HG02759 (cell line): ENCODE data around the gene ELMO3.

ENCODE experiments used
- ATAC-seq: cut with Tn5 transposase; IDR thresholded peaks from one replicate; pipeline ENCODE4 v1.9.1; 2021; ENCODE audit warnings: mild to moderate bottlenecking, moderate library complexity; ENCODE audit not compliant: unreplicated experiment

Gene ELMO3

DNA sequence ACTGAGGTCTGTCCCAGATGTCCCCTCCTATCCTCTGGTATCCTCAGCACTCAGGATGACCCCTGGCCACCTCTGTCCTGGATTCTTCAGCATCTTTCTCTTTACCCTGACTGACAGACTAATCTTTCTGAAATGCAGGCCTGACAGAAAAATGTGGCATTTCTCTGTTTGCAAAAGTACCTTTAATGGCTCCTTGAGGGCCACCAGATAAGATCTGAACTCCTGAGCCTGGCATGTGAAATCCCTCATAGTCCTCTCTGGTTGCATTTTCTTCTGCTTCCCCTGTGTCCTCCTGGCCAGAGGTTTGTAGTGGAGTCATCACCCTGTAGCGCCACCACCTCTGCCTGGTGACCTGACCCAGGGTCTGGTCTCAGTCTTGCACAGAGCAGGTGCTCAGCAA, 2.0 kb upstream of the ELMO3 start:
- no peak for ATAC-seq

DNA sequence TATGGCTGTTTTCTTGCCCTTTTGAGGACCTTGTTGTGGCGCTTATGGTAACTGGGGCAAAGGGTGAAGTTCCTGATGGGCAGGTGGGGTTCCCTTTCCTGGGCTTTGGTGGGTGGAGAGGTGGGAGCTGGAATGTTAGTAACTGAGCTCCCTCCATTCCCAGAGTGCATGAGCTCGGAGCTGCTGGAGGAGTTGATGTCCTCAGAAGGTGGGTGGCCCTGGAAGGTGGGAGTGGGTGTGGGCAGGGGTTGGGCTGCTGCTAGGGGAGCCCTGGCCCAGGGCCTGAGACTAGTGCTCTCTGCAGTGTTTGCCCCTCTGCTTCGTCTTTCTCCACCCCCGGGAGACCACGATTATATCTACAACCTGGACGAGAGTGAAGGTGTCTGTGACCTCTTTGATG, 1.2 kb upstream of the ELMO3 start:
- no peak for ATAC-seq

DNA sequence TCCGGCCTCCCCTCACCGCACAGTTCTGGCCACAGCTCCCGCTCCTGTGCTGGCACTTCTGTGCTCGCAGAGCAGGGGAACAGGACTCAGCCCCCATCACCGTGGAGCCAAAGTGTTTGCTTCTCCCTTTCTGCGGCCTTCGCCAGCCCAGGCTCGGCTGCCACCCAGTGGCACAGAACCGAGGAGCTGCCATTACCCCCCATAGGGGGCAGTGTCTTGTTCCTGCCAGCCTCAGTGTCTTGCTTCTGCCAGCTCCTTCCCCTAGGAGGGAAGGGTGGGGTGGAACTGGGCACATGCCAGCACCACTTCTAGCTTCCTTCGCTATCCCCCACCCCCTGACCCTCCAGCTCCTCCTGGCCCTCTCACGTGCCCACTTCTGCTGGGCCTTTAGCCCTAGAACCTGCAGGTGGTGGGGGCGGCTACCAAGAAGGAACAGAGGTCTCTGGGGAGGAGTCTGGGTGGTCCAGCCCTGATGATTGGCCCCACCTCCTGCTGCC, 645 bp upstream of the ELMO3 start:
- ATAC-seq, result no peak

DNA sequence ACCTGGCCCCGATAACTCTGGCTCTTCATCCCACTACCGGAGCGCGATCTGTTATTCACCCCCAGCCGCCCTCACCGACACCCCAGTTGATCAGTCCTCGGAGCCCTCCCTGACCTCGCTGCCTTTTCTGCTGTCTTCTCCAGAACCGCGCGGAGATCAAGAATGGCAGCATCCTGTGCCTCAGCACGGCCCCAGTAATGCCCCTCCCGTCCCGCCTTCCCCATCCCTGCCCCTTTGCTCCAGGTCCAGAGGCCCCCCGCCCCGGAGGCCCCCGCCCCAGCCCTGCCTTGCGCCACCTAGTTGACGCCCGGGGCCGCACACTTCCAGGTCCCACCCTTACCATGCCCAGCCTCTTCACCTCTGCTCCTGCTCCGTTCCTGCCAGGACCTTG, 872 bp downstream of the ELMO3 start:
- ATAC-seq, result no peak

DNA sequence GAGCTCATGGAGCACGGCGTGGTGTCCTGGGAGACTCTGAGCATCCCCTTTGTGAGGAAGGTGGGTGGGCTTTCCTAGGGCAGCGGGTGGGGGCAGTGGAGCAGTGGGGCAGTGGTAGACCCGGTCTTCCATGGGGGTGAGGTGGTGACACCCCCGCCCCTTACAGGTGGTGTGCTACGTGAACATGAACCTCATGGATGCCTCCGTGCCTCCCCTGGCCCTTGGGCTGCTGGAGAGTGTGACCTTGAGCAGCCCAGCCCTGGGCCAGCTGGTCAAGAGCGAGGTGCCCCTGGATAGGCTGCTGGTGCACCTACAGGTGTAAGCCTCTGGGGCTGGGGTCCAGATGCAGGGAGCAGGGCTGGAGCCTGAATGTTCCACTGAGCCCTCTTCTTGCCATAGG, 1.6 kb downstream of the ELMO3 start:
- ATAC-seq, result no peak

DNA sequence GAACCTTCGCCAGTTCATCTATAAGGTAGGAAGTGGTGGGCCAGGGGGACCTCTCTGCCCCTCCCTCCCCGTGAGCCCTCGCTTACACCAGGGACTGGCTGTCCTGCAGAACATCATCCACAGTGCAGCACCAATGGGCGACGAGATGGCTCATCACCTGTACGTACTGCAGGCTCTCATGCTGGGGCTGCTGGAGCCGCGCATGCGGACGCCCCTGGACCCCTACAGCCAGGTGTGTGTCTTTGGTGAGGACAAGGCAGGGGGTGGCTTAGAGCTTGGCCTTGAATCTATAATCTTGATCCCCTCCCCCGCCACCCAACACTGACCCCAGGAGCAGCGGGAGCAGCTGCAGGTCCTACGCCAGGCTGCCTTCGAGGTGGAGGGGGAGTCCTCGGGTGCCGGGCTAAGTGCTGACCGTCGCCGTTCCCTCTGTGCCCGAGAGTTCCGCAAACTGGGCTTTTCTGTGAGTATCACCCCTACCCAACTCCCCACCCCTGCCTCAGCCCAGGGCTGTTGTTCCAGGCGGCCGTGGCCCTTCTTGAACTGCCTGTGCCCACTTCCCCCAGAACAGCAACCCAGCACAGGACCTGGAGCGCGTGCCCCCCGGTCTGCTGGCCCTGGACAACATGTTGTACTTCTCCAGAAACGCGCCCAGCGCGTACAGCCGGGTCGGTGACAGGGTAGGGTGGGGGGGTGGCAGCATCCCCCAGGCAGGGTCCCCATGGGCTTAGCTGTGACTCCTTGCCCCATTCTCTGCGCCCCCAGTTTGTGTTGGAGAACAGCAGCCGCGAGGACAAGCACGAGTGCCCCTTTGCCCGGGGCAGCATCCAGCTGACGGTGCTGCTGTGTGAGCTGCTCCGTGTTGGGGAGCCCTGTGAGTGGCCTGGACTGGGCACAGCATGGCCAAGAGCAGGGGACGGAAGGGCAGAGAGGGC, 2.7 kb downstream of the ELMO3 start:
- ATAC-seq, result no peak

DNA sequence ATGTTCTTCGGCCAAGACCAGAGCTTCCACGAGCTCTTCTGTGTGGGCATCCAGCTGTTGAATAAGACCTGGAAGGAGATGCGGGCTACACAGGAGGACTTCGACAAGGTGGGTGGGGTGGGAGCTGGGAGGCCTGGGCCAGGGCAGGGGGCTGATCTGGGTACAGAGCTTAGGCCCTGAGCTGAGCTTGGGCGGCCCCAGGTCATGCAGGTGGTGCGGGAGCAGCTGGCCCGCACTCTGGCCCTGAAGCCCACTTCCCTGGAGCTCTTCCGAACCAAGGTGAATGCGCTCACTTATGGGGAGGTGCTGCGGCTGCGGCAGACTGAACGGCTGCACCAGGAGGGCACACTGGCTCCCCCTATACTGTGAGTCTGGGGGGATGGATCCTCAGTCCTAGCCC, 3.5 kb downstream of the ELMO3 start:
- no peak for ATAC-seq

DNA sequence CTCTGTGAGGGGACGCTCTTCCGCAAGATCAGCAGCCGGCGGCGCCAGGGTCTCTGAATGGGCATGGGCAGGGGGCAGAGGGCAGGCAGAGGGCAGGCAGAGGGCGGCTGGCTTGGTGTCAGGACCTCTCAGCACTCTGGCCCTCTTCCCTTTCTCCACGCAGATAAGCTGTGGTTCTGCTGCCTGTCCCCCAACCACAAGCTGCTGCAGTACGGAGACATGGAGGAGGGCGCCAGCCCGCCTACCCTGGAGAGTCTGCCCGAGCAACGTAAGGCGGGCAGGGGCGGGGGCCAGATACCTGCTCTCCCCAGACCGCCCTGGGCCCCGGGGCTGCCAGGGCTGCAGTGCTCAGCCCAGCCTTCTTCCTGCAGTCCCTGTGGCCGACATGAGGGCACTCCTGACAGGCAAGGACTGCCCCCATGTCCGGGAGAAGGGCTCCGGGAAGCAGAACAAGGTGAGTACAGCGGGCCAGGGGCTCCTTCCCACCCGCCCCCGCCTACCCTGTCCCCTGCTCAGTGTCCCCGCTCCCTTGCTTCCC, 4.1 kb downstream of the ELMO3 start:
- no peak for ATAC-seq

DNA sequence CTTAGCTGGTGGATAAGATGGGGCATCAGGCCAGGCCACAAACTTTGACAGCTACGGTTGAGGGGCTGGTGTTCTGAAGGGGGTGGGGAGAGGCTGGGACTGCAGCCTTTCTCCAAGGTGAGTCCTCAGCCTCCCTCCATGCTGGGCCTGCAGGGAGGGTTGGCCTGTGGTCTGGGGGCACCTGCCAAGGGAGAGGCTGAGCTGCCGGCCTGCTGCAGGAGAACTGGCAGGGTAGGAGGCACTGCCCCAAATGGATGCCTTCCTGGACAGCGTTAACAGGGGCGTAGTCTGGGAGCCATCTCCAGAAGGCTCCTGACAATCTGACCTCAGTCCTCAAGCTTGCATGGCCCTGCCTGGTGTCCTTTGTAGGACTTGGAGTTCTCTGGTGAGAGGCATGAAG, 5.1 kb downstream of the ELMO3 start:
- ATAC-seq, result no peak

DNA sequence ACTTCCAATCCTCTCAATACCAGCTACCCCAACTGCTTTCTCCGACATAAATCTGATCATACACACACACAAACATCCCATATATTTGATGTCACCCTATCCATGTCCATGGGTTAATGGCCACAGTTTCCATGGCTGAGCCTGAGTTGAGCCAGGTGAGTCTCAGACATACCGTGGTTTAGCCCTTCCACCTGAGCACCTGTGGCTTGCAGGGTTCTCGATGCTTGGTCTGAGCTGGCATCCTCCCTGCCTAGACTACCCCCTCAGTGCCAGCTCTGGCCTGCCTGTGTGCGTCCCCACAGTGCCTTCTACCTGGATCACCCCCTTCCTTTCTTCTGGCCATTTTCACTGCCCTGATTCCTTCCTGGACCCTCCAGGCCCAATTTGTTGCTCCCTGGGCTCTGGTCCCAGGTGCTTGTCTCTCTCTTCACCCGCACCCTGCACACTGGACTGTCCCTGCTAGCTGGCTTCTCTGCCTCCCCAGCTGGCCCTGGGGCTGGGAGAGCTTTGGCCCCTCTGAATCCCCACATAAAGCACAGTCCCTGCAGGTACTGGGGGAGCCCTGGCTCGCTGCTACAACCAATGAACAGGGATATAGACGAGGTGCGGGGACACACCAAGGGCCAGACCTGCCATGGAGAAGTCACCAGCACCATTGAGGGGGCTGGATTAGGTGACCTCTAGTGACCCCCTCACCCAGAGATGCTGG, 7.4 kb downstream of the ELMO3 start:
- no peak for ATAC-seq

DNA sequence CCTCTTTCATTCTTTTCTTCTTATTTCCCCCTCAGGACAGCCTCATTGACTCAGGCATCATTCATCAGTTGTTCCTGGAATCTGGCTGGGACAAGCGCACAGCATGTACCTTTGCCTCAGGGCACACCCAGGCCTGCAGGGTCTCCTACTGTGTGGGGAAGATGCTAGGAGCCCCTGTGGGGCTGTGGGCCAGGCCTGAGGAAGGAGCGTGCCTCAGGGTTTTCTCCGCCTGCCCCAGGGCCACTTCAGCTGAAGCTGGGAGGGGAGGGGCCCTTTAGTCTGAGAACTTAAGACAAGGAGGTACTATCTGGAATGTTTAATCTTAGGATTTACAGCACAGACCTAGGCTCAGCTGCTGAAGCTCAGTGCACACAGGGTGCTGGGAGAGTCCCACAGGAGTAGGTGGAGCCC, 7.9 kb downstream of the ELMO3 start:
- no peak for ATAC-seq

DNA sequence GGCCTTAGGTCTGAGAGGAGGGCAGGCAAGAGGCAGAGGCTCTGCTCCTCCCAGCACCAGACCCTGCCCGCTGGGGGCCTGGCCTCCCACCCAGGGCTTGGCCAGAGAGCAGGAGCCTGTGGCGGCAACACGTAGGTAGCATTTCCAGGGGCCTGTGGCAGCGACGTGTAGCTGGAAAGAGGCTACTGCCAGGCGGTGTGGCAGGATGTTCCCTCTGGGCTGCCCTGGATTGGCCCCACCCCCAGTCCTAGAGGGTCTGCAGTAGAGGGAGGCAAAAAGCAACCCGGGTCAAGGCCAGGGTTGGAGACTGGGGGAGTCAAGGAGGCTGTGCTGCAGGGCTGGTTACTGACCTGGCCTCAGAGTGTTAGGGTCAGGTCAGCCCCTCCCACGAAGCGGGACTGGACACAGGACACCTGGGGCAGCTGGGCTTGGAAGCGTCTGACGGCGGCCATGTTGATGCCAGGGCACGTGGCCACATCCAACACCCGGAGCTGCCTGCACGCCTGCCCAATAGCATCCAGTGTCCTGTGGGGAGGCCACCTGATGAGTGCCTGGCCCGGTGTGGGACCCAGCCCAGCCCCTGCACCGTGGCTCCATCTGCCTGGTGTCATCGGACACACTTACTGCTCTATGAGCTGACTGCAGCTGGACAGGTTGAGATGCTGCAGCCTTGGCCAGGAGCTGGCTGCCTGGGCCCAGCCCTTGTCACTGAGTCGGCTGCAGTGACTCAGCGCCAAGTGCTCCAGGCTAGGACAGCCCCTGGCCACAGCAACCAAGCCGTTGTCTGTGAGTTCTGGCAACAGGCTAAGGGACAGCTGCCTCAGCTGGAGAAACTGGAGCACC, 8.5 kb downstream of the ELMO3 start:
- no peak for ATAC-seq

DNA sequence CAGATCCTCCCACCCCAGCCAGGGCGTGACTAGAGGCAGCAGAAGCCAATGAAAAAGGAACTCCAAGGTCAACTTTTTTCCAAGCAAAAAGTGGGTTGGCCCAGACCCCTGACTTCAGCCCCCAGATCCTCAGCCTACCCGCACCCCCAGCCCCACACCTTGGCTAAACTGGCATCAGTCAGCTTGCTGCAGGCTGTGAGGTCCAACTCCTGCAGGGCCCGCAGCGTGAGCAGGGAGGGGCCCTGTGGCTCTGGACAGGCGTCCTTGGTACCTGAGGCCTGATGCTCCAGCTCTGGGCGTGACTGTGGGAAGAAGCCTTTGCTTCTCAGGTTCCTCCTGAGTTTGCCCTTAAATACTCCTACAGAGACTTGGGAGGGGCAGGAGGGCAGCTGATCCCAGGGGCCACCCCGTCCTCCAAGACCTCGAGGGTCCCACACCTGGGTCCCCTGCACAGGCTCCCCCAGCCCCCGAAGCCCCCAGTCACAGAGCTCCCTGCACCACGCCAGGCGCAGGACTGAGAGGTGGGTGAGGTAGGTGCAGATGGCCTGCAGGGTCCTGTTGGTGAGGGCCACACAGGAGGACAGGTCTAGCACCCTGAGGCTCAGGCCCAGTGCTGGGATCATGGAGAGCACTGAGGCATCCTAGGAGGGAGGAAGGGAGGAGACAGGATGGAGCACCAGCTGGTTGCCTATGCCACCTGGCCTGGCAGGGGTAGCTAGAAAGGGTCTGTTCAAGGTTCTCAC, 9.4 kb downstream of the ELMO3 start:
- ATAC-seq, result no peak

DNA sequence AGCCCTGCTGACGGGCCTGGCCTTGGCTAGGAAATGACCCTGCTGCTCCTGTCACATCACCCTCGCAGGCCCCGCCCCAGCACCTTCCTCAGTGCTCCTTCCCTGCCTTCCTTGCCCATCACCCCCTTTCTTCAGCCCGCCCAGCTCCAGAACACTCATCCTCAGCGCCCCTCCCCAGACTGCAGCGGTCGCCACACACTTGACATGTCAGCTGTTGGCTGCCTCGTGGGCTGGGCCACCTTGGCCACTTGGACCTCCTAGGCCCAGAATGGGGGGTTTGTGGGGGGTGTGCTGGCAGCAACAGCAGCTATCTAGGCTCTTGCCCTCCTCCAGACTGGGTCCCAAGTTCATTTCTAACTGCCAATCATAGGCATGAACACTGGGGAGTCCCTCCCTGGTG, 10.6 kb downstream of the ELMO3 start:
- ATAC-seq, result no peak

DNA sequence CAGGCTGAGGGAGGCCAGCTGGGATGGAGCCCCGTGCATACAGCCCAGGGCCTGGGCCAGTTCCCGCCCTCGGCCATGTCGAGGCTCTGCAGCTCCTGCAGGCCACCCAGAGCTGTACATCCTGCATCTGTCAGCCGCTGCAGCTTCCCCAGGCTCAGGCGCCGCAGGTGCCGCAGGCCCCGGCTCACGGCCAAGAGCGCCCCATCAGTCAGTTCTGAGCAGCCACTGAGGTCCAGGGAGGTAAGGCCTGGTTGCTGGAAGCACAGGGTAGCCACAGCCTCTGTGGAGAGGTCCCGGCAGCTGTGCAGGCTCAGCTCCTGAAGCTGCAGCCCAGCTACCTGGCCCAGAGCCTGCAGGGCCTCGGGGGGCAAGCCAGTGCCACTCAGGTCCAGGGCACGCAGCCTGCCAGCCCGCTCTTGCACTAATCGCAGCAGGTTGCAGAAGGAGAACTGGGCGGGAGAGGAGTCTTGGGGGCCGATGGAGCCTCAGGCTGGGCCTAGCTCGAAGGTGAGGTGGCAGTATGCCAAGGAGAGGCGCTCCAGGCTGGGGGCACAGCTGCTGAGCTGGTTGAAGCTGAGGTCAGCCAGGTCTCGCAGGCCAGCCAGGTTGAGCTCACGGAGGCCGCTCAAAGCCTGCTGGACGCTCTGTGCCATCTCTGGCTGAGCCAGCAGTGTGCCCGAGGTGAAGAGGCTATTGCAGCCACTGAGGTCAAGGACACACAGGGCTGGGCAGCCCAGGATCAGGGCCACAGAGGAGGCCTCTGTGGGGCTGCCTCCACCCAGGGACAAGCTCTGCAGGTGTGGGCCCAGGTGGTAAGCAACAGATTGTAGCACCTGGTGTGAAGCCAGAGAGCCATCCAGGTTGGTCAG, 11.4 kb downstream of the ELMO3 start:
- no peak for ATAC-seq

DNA sequence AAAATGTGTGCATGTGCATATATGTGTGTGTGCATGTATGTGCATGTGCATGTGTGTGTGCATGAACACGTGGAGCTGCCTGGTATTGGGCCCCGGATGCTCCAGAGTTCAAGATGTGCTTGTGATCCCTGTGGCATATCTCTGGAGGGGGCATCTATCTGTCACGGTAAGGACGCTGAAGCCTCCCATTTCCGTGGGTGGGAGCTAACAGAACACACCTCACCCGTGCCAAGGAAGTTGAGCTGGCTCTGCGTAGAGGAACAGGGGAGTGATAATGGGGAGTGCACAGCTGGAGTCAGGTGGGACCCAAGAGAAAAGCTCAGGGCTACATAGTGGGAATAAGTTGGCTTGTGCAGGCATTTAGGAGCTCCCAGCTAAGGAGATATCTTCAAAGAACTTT, 12.7 kb downstream of the ELMO3 start:
- ATAC-seq, result no peak

DNA sequence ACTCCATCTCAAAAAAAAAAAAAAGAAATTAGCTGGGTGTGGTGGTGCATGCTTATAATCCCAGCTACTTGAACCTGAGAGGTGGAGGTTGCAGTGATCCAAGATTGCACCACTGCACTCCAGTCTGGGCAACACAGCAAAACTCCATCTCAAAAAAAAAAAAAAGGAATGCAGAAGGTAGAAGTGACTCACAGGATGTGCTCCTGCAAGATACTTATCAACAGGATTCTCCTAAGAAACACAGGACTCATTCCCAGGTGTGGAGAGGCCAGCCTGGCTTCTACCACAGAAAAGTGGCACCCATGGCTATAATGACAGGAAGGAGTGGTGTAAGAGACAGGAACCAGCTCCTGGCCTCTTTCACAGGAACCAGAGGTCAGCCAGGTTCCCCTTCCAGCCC, 13.8 kb downstream of the ELMO3 start:
- no peak for ATAC-seq

DNA sequence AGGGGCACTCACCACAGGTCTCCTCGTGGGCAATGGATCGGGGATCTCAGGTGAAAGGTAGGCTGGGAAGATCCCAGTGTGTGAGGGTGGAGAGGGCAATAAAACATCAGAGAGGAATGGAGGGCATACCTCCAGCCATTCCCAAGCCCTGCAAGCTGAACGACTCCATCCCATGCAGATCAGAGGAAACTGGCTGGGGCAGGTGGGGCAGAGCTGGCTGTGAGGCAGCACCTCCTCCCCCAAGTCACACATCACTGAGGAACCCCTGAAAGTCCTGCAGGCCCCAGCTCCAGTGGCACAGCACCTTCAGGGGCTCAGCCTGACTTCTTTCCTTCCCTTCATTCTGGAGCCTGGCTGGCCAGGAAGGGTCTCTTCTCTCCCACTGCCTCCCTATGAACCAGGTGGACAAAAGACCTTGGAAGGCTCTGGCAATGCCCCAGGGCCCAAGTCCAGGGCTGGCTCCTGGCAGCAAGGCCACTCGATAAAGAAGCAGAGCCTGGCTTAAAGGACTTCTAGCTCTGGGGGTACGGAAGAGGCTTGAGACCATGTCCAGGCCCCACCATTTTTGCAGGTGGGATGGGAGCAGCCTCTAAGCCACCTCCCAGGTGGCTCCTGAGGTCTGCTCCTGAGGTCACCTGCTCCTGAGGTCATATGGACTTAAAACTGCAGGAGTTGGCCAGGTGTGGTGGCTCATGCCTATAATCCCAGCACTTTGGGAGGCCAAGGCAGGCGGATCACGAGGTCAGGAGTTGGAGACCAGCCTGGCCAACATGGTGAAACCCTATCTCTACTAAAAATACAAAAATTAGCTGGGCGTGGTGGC, 14.5 kb downstream of the ELMO3 start:
- ATAC-seq, result no peak
